ENCODE results near the gene FBN3.
"Not testable (repeated sequence)": the region's sequence is repeated elsewhere in the genome, so short reads cannot be mapped to it uniquely, and the experiment has no call there.

Gene FBN3

GRCh38 chr19:8117991-8118390, 31.4 kb downstream of the FBN3 start:
- no peak for DNase-seq (ENCODE audit: low spot score)

- DNase-seq (ENCODE audit: low spot score): no peak
These were observed 32.7 kb downstream of the FBN3 start for GRCh38 chr19:8116437-8117293.

- no peak for DNase-seq (ENCODE audit: low spot score)
These were observed 33.5 kb downstream of the FBN3 start for GRCh38 chr19:8115805-8116396.

- no peak for DNase-seq (ENCODE audit: low spot score)
These were observed 36.4 kb downstream of the FBN3 start for GRCh38 chr19:8113017-8113416.

- no peak for DNase-seq (ENCODE audit: low spot score)
These were observed 38.0 kb downstream of the FBN3 start for GRCh38 chr19:8111376-8111775.

- DNase-seq (ENCODE audit: low spot score): no peak
These were observed 38.5 kb downstream of the FBN3 start for GRCh38 chr19:8110931-8111330.

GRCh38 chr19:8109890-8110662, 39.3 kb downstream of the FBN3 start:
- DNase-seq (ENCODE audit: low spot score): no peak

GRCh38 chr19:8109455-8109854, 39.9 kb downstream of the FBN3 start:
- no peak for DNase-seq (ENCODE audit: low spot score)

GRCh38 chr19:8108560-8109445, 40.6 kb downstream of the FBN3 start:
- no peak for DNase-seq (ENCODE audit: low spot score)

GRCh38 chr19:8107301-8107903, 42.0 kb downstream of the FBN3 start:
- no peak for DNase-seq (ENCODE audit: low spot score)

GRCh38 chr19:8105471-8105870, 43.9 kb downstream of the FBN3 start:
- DNase-seq (ENCODE audit: low spot score): no peak

- DNase-seq (ENCODE audit: low spot score): not testable (repeated sequence)
These were observed 47.5 kb downstream of the FBN3 start for GRCh38 chr19:8101910-8102309.

GRCh38 chr19:8101311-8101710, 48.1 kb downstream of the FBN3 start:
- DNase-seq (ENCODE audit: low spot score): no peak

GRCh38 chr19:8097681-8098567, 51.5 kb downstream of the FBN3 start:
- DNase-seq (ENCODE audit: low spot score): no peak

GRCh38 chr19:8097198-8097597, 52.2 kb downstream of the FBN3 start:
- peak; percentile 35 for DNase-seq (ENCODE audit: low spot score)

GRCh38 chr19:8096071-8096470, 53.3 kb downstream of the FBN3 start:
- DNase-seq (ENCODE audit: low spot score): peak; percentile 14

- peak; percentile 12 for DNase-seq (ENCODE audit: low spot score)
These were observed 54.0 kb downstream of the FBN3 start for GRCh38 chr19:8095354-8095886.

GRCh38 chr19:8094336-8094735, 55.1 kb downstream of the FBN3 start:
- DNase-seq (ENCODE audit: low spot score): no peak

- DNase-seq (ENCODE audit: low spot score): no peak
These were observed 55.7 kb downstream of the FBN3 start for GRCh38 chr19:8093740-8094139.

- DNase-seq (ENCODE audit: low spot score): no peak
These were observed 58.4 kb downstream of the FBN3 start for GRCh38 chr19:8090950-8091349.

Data from D341Med (cell line).